Activated CD4-positive, alpha-beta memory T cell treated with anti-CD3 and anti-CD28 coated beads for 36 hours (primary cell): ENCODE measurements around the gene DGLUCY. TPM values are rescaled to one million over a fixed set of nuclear protein-coding genes. Genes with fewer than 3 reads are reported as not detected.
"Not testable (repeated sequence)": the region's sequence is repeated elsewhere in the genome, so short reads cannot be mapped to it uniquely, and the experiment has no call there.

Experiments used
- CTCF ChIA-PET: fragments of 350-600 bp; sonication (Branson Sonifier 250); formaldehyde crosslinking; loops from one replicate; lab custom pipeline; 2021; ENCODE audit warnings: antibody characterized with exemption, inconsistent platforms; lab: Charles Lee
- POLR2A ChIA-PET: fragments of 350-600 bp; sonication (Branson Sonifier 250); formaldehyde crosslinking; loops from one replicate; lab custom pipeline; 2021; ENCODE audit warnings: antibody characterized with exemption; lab: Charles Lee
- DNase-seq: peaks from one replicate; pipeline ENCODE4 v3.0.0-alpha.2; 2020
- H3K27ac Mint-ChIP-seq: one replicate; pipeline ENCODE4 v1.8.0; 2021; ENCODE audit warnings: mixed read lengths
- H3K27me3 Mint-ChIP-seq: one replicate; pipeline ENCODE4 v1.8.0; 2021; ENCODE audit warnings: mixed read lengths
- H3K36me3 Mint-ChIP-seq: one replicate; pipeline ENCODE4 v1.8.0; 2021; ENCODE audit warnings: mixed read lengths
- H3K4me1 Mint-ChIP-seq: one replicate; pipeline ENCODE4 v1.8.0; 2021; ENCODE audit warnings: low read depth, mixed read lengths
- H3K4me3 Mint-ChIP-seq: one replicate; pipeline ENCODE4 v1.8.0; 2021; ENCODE audit warnings: mild to moderate bottlenecking, mixed read lengths
- H3K9me3 Mint-ChIP-seq: one replicate; pipeline ENCODE4 v1.8.0; 2021; ENCODE audit warnings: mixed read lengths
- intact Hi-C: fragments of 100-400 bp; cut with micrococcal nuclease; formaldehyde crosslinking; loops from one replicate; pipeline ENCODE4 v1.15.1; 2023
- total RNA-seq, 2 experiments: library from RNA; stranded (reverse); gene quantifications; one replicate each; pipeline ENCODE4 v1.2.3, GENCODE V29; 2021

The DGLUCY gene
- total RNA-seq, 2 experiments from 2014 or later = 54.3 to 58.1 TPM

DNA sequence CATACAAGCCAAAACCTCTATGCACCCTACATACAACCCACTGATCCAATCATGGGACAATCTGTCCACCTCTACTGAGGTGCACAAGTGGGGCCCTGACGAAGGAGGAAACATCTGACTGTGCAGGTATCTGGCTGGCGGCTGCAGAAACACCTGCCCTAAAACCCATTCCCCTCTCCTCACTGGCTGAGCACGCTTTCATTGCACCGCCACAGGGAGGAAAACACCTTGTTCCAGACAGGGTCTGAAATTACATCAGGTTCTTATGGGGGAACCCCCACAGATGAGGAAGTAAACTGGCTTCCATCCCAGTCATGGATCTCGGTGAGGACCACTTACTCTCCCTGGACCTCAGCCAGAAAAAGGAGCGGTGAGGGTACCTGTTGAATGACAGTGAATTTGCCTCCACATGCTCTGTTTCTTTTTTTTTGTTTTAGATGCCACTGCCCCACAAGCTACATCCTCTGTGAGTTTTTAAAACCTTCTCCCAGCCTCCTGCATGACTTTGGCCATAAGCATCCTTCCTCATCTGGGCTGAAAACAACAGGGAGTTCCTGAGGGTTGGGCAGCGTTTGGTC lies 23.8 kb upstream of the DGLUCY start:
- Mint-ChIP-seq H3K27me3 (no peaks in the 10 kb centered on the region), H3K4me1 (peaks cover 11% of the 10 kb centered on the region), H3K9me3 (no peaks in the 10 kb centered on the region), H3K27ac (no peak overlapping the region), H3K36me3 (no peaks in the 10 kb centered on the region), H3K4me3 (no peak overlapping the region)
- no peak for DNase-seq
- intact Hi-C loops = no loop called here
- POLR2A ChIA-PET = no interaction called here
- CTCF ChIA-PET = no interaction called here

DNA sequence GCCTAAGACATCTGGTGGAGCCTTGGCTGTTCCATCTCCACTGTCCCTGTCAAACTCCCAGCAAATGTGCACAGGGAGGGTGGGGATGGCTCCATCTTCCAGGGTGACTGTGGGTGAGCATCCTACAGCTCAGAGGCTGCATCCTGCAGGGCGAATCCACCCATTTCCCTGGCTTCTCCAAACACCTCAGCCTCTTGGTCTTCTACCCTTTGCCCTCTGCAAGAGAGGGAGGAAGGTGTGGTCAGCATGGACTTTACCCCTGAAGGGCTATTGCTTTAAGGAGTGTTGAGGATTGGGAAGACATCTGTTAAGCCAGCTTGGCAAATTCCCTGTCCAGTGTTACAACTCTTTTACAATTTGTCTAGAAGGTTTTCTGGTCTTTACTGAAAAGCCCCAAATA lies 23.1 kb upstream of the DGLUCY start:
- H3K4me1 Mint-ChIP-seq = peaks cover 11% of the 10 kb centered on the region
- H3K9me3 Mint-ChIP-seq = no peaks in the 10 kb centered on the region
- ChIA-PET POLR2A (no interaction called here), CTCF (no interaction called here)
- no peak overlapping the region for H3K27ac Mint-ChIP-seq
- intact Hi-C loops = no loop called here
- no peaks in the 10 kb centered on the region for H3K27me3 Mint-ChIP-seq
- no peaks in the 10 kb centered on the region for H3K36me3 Mint-ChIP-seq
- no peak overlapping the region for H3K4me3 Mint-ChIP-seq
- no peak for DNase-seq

DNA sequence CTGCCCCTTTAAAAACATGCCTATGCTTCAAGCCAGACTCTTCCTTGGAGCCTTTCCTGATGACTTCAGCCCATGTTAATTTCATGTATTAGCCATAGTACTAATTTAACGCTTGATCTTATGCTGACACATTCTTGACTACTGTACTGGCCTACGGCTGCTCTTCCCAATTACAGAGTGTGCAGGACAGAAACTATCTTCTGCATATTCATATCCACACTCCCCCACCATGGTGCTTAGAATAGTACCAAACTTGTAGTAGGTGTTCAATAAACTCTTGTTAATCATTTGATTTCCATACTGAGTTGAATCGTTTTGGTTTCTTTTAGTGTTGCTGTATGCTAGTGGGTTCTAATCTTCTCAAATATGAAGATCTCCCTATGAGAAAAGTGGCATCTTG lies 21.8 kb upstream of the DGLUCY start:
- intact Hi-C loops = no loop called here
- Mint-ChIP-seq H3K27me3 (no peaks in the 10 kb centered on the region), H3K36me3 (no peaks in the 10 kb centered on the region), H3K4me1 (peaks cover 11% of the 10 kb centered on the region), H3K4me3 (no peak overlapping the region), H3K9me3 (no peaks in the 10 kb centered on the region), H3K27ac (no peak overlapping the region)
- ChIA-PET POLR2A (no interaction called here), CTCF (no interaction called here)
- no peak for DNase-seq

DNA sequence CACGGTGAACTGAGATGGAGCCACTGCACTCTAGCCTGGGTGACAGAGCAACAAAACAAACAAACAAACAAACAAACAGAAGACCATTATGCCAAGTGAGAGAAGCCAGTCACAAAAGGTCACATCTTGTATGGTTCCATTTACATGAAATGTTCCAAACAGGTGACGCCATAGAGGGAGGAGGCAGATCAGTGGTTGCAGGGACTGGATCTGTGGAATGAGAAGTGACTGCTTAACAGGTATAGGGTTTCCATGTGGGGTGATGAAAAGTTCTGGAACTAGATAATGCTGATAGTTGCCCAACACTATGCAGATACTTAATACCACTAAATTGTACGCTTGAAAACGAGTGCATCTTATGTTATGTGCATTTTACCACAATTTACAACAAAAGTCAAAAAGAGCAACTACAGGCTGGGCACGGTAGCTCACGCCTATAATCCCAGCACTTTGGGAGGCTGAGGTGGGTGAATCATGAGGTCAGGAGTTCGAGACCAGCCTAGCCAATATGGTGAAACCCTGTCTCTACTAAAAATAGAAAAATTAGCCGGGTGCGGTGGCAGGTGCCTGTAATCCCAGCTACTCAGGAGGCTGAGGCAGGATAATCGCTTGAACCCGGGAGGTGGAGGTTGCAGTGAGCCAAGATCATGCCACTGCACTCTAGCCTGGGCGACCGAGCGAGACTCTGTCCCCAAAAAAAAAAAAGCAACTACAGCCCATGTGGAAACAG lies 20.0 kb upstream of the DGLUCY start:
- peaks cover 11% of the 10 kb centered on the region for H3K4me1 Mint-ChIP-seq
- H3K4me3 Mint-ChIP-seq, intact Hi-C loops, CTCF ChIA-PET, DNase-seq, H3K27me3 Mint-ChIP-seq, H3K27ac Mint-ChIP-seq, H3K36me3 Mint-ChIP-seq, H3K9me3 Mint-ChIP-seq, POLR2A ChIA-PET: not testable (repeated sequence)

DNA sequence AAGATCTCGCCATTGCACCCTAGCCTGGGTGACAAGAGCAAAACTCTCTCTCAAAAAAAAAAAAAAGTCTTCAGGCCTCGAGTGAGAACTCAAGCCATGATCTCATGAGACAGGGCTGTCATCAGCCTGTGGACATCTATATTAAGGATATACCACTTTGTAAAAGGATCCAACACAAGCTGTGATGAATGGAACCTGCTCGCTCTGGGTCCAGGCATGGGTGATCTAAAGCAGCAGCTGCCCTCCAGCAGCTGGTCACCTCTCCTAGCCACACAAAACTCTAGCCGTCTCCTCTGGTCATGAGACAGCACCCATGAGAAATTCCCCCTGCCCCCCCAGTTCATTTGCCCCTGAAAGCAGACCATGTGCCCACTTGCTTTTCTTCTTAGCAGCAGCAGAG lies 19.1 kb upstream of the DGLUCY start:
- Mint-ChIP-seq H3K9me3 (no peaks in the 10 kb centered on the region), H3K4me3 (no peak overlapping the region), H3K4me1 (peaks cover 16% of the 10 kb centered on the region), H3K27ac (no peak overlapping the region), H3K36me3 (no peaks in the 10 kb centered on the region), H3K27me3 (no peaks in the 10 kb centered on the region)
- DNase-seq = no peak
- ChIA-PET CTCF (interaction anchor here (0.7 kb wide), 1 partner anchor 390 kb away, joined by 4 read pairs; no protein-coding TSS in a partner anchor), POLR2A (no interaction called here)
- intact Hi-C loops = no loop called here

DNA sequence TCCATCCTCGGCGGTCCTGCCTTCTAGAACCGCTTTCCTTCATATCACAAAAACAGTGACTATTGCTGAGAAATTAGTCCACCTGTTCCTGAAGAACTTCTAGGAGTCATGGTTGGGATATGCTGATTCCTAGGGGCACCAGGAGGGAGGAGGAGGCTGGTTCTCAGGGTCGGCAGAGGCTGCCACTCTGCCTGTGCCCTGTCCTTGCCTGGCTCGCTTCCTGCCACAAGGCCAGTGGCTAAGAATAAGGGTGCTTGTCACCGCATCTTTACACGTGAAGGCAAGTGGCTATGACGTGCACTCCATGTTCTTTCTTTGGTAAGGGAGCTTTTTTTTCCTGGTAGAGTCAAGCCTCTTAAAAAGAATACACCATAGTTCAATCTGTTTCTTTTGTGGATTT lies 18.7 kb upstream of the DGLUCY start:
- no peak overlapping the region for H3K4me3 Mint-ChIP-seq
- no peak for DNase-seq
- intact Hi-C loops = no loop called here
- H3K27ac Mint-ChIP-seq = no peak overlapping the region
- H3K4me1 Mint-ChIP-seq = peaks cover 20% of the 10 kb centered on the region
- POLR2A ChIA-PET = no interaction called here
- CTCF ChIA-PET = interaction anchor here (0.7 kb wide), 1 partner anchor 389 kb away, joined by 4 read pairs; no protein-coding TSS in a partner anchor
- H3K36me3 Mint-ChIP-seq = no peaks in the 10 kb centered on the region
- H3K9me3 Mint-ChIP-seq = no peaks in the 10 kb centered on the region
- H3K27me3 Mint-ChIP-seq = no peaks in the 10 kb centered on the region

DNA sequence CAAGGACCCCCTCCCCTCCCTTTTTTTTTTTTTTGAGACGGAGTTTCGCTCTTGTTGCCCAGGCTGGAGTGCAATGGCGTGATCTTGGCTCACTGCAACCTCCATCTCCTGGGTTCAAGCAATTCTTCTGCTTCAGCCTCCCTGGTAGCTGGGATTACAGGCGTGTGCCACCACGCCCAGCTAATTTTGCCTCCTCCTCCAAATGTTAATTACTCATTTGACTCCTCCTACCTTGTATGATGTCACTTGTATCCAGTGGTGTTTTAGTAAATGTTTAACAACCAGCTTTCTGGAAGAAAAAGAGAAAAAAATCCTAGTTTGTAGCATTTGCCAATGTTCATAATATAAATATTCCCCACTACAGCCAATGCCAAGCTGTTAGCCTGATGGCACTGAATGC lies 16.2 kb upstream of the DGLUCY start:
- H3K9me3 Mint-ChIP-seq, DNase-seq, H3K36me3 Mint-ChIP-seq, H3K27ac Mint-ChIP-seq, POLR2A ChIA-PET, H3K4me3 Mint-ChIP-seq, intact Hi-C loops, H3K27me3 Mint-ChIP-seq: not testable (repeated sequence)
- H3K4me1 Mint-ChIP-seq = peaks cover 18% of the 10 kb centered on the region
- CTCF ChIA-PET = interaction anchor here (1.9 kb wide), 1 partner anchor 75 kb away, joined by 10 read pairs; no protein-coding TSS in a partner anchor

DNA sequence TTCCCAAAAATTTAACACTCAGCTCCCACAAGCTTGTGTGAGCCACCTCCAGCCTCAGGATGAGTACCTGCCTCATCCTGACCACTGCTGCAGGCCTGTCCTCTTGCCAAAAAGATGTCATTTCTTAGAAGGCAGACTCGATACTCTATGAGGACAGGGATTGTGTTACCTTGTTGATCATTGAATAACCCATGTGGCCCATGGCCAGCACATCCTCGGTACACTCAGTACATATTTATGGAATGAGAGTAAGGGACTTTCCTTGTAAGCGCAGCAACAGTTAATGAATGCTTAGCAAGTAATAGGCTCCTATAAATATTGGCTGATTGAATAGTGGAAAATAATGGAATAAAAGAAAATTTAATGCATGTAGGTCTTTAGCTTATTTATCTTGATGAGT lies 15.3 kb upstream of the DGLUCY start:
- intact Hi-C loops = no loop called here
- Mint-ChIP-seq H3K27ac (no peak overlapping the region), H3K4me3 (no peak overlapping the region), H3K36me3 (no peaks in the 10 kb centered on the region), H3K9me3 (no peaks in the 10 kb centered on the region), H3K4me1 (peaks cover 18% of the 10 kb centered on the region), H3K27me3 (no peaks in the 10 kb centered on the region)
- ChIA-PET POLR2A (interaction anchor here (1.0 to 1.3 kb wide), 3 partner anchors 17 to 38 kb away, joined by 3 to 4 read pairs (median 4); partner anchors contain the start of gene RPS6KA5), CTCF (interaction anchor here (1.8 to 1.9 kb wide), 2 partner anchors 74 to 196 kb away, joined by 4 to 10 read pairs; no protein-coding TSS in a partner anchor)
- DNase-seq = no peak

DNA sequence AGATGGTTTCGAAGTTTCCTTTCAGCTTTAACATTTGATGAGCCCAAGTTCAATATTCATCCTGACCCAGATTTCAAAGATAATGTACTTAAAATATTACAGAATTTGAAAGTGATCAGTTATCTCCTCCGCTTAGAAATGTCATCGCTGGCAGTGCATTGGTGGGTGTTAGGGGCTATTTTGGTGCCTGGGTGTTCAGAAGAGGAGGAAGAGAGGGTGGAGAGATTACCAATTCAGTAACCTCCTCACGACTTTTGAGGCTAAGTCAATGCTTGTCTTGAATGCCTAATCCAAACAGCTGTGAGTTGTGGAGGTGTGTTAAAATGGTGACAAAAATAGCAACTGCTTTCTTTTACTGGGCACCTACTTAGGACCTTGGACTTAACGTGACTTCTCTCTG lies 13.8 kb upstream of the DGLUCY start:
- peak; percentile 42 for DNase-seq
- Mint-ChIP-seq H3K27me3 (no peaks in the 10 kb centered on the region), H3K9me3 (no peaks in the 10 kb centered on the region), H3K36me3 (no peaks in the 10 kb centered on the region), H3K27ac (peak overlapping the region; percentile 43), H3K4me1 (peaks cover 18% of the 10 kb centered on the region), H3K4me3 (no peak overlapping the region)
- ChIA-PET POLR2A (interaction anchor here (1.1 to 2.3 kb wide), 3 partner anchors 14 to 130 kb away, joined by 3 to 11 read pairs (median 5); partner anchors contain the start of gene DGLUCY), CTCF (interaction anchor here (1.4 to 1.8 kb wide), 2 partner anchors 16 to 197 kb away, joined by 4 read pairs; no protein-coding TSS in a partner anchor)
- intact Hi-C loops = no loop called here

DNA sequence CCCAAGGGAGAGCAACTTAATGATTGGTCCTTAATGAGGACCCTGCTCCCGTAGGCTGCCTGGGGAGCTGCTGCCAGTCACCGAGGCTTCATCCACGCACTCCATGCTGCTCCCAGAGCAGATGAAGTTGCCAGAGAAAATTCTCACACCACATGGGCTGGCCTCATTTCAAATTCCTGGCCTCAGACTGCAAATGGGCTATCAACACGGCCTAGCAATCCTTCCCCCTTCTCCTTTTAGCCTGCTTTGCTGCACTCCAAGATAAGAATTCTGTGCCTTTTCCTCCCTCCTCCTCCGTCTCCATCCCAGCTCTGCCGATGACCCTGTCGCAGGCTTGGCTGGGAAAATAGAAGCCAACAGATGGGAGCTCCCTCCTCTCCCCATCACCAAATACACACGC lies 10.8 kb upstream of the DGLUCY start:
- Mint-ChIP-seq H3K4me3 (no peak overlapping the region), H3K27ac (no peak overlapping the region), H3K36me3 (no peaks in the 10 kb centered on the region), H3K27me3 (no peaks in the 10 kb centered on the region), H3K4me1 (peaks cover 25% of the 10 kb centered on the region), H3K9me3 (no peaks in the 10 kb centered on the region)
- intact Hi-C loops = no loop called here
- CTCF ChIA-PET = no interaction called here
- POLR2A ChIA-PET = no interaction called here
- no peak for DNase-seq

DNA sequence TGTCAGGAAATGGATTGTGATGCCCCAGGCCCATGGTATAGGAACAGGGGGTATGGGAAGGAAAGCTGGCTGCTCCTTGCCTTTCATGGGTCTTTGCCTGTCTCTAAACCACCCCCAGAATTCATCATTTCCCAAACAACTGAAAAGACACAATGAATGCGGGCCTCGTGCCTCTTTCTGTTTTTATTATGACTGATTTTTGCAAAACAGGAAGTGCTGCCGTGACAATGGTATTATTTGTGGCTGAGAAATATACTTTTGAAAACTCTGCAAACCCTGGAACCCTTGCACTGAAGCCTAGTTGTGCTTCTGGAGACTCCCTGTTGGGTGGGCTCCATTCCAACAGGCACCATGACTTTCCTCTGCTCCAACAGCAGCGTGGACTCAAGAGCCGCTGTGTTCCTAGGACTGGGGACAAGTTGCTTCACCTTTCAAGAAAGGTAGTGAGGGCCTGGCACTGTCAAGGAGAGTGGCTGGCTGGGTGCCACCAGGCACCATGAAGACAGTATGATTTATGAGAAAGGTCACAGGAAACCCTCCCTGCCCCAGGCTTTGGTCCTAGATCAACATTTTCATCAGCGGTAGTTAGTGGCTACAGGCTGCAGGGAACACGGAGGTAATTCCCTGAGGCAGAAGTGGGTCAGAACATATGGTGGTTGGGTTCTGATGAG lies 4.8 kb upstream of the DGLUCY start:
- H3K27ac Mint-ChIP-seq = peak overlapping the region; percentile 95
- H3K4me3 Mint-ChIP-seq = peak overlapping the region; percentile 42
- H3K27me3 Mint-ChIP-seq = no peaks in the 10 kb centered on the region
- intact Hi-C loops = no loop called here
- ChIA-PET CTCF (no interaction called here), POLR2A (no interaction called here)
- no peaks in the 10 kb centered on the region for H3K9me3 Mint-ChIP-seq
- H3K36me3 Mint-ChIP-seq = no peaks in the 10 kb centered on the region
- peaks cover 54% of the 10 kb centered on the region for H3K4me1 Mint-ChIP-seq
- DNase-seq = peak; percentile 65

DNA sequence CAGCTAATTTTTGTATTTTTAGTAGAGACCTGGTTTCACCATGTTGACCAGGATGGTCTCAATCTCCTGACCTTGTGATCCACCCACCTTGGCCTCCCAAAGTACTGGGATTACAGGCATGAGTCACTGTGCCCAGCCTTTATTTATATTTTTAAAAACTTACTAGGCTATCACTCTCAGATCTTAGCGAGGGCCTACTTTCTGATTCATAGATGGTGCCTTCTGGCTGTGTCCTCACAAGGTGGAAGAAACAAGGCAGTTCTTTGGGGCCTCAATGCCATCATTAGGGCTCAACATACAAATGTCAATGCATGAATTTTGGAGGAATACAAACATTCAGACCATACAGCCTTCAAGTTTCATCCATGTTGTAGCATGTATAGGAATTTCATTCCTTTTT lies 2.4 kb upstream of the DGLUCY start:
- no peaks in the 10 kb centered on the region for H3K9me3 Mint-ChIP-seq
- H3K36me3 Mint-ChIP-seq = peaks cover 7% of the 10 kb centered on the region
- H3K4me1 Mint-ChIP-seq = peaks cover 62% of the 10 kb centered on the region
- DNase-seq = no peak
- POLR2A ChIA-PET = no interaction called here
- no peak overlapping the region for H3K4me3 Mint-ChIP-seq
- H3K27ac Mint-ChIP-seq = no peak overlapping the region
- intact Hi-C loops = no loop called here
- H3K27me3 Mint-ChIP-seq = no peaks in the 10 kb centered on the region
- CTCF ChIA-PET = interaction anchor here (0.7 kb wide), 1 partner anchor 1401 kb away, joined by 4 read pairs; no protein-coding TSS in a partner anchor
